NCI-H446 (cell line): ENCODE measurements around the gene KLRF2.

Experiments
- DNase-seq, 2 experiments: peaks; one replicate each; lab custom pipeline; 2025; lab: John Stamatoyannopoulos, UW

The KLRF2 gene

GRCh38 chr12:9936591-9936990, 55.3 kb downstream of the KLRF2 start:
- DNase-seq = no peak

- no peak for DNase-seq
Measured at GRCh38 chr12:9940375-9940774, 59.1 kb downstream of the KLRF2 start.

- no peak for DNase-seq
Measured at GRCh38 chr12:9941838-9942237, 60.5 kb downstream of the KLRF2 start.

DNA sequence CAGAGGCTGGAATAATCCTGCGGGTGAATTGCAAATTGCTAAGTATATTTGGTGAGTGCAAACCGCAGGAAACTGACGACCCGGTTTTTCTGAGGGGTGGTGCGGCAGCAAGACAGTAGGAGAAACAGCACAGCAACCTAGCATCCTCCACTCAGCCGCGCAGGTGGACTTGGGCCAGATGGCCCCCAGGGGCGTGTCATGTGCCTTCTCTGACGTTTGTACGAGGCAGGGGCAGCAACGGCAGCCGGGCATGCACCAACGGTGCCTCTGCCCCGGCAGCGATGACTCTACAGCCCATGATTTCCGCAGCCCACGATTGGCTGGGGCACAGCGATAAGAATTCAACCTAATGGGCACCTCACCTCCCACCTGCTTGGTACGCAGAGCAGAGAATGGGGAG, 62.0 kb downstream of the KLRF2 start:
- DNase-seq = no peak

DNA sequence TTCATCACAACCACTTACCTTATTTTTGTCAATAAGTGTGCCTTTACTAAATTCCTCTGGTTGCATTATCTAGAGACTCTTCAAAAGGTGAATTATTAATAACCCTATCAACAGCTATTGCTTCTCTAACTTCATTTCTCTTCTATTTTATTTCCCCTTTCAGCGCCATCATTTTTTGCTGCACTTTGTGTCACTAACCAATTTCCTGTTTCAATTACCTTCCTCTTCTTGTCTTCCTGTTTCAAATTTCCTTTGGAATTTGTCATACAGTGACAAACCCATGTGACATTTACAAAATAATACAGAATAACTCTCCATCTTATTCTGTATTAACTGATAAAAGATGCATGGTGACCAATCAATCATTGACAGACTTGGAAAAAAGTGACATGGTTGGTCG, 63.1 kb downstream of the KLRF2 start:
- DNase-seq = no peak
